ENCODE results near the gene MAST2. TPM values are rescaled to one million over a fixed set of nuclear protein-coding genes. Genes with fewer than 3 reads are reported as not detected.

The MAST2 gene
- total and polyA plus RNA-seq, 11 donors = 56.8 to 123 (median 79.7) TPM

DNA sequence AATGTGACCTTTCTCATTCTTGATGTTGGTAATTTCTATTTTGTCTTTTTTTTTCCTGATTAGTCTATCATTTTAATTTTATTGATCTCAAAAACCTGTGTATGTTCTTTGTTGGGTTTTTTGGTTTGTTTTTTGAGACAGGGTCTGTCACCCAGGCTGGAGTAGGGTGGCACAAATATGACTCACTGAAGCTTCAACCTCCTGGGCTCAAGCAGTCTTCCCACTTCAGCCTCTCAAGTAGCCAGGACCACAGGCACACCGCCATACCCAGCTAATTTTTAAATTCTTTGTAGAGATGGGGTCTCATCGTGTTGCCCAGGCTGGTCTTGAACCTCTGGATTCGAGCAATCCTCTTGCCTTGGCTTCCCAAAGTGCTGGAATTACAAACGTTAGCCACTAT is 183.8 kb downstream of the MAST2 start:
- Histone ChIP-seq H3K4me3 (no peak overlapping the region), H3K4me1 (peaks cover 0 to 3% (median 0%) of the 10 kb centered on the region in 12 donors), H3K27me3 (no peaks in the 10 kb centered on the region), H3K27ac (no peak overlapping the region), H3K9me3 (peaks cover 0 to 6% (median 0%) of the 10 kb centered on the region in 12 donors), H3K36me3 (peaks cover 0 to 6% (median 0%) of the 10 kb centered on the region in 9 donors)
- TF ChIP-seq POLR2A (IDR thresholded peaks at IDR 0.05) = no peak
- TF ChIP-seq, protein P1, sequence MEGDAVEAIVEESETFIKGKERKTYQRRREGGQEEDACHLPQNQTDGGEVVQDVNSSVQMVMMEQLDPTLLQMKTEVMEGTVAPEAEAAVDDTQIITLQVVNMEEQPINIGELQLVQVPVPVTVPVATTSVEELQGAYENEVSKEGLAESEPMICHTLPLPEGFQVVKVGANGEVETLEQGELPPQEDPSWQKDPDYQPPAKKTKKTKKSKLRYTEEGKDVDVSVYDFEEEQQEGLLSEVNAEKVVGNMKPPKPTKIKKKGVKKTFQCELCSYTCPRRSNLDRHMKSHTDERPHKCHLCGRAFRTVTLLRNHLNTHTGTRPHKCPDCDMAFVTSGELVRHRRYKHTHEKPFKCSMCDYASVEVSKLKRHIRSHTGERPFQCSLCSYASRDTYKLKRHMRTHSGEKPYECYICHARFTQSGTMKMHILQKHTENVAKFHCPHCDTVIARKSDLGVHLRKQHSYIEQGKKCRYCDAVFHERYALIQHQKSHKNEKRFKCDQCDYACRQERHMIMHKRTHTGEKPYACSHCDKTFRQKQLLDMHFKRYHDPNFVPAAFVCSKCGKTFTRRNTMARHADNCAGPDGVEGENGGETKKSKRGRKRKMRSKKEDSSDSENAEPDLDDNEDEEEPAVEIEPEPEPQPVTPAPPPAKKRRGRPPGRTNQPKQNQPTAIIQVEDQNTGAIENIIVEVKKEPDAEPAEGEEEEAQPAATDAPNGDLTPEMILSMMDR (IDR thresholded peaks at IDR 0.05) = no peak
- no peak for ATAC-seq
- DNase-seq = no peak
- intact Hi-C loops (cut with DNase I) = no loop called here
- WGBS, 4 donors = 93 to 100% (median 96%) methylated on average over 4 of the region's 4 CpGs

DNA sequence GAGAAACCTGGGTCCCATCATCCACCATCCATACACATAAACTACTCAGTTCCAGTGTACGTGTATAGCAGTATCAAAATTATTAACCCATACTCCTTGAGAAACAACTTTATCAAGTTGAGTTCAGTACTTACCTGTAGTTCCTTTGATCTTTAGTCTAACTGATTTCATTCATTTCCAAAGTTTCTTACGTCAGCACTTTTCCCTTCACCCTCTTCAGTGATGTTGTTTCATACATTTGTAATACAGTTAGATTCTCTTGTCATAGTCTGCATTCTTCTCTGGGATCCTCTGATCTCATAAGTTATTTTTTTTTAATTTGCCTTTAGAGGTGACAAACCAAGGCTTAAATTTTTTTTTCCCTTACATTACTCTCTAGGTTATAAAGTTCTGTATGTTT is 185.8 kb downstream of the MAST2 start:
- H3K4me1 ChIP-seq = peaks cover 0 to 4% (median 0%) of the 10 kb centered on the region in 12 donors
- intact Hi-C loops (cut with DNase I) = no loop called here
- 95 to 96% (median 95%) methylated on average over 2 of the region's 2 CpGs for WGBS, 4 donors
- no peak for TF ChIP-seq POLR2A (IDR thresholded peaks at IDR 0.05)
- TF ChIP-seq, protein P1 (IDR thresholded peaks at IDR 0.05) = no peak
- H3K36me3 ChIP-seq = peaks cover 0 to 6% (median 0%) of the 10 kb centered on the region in 9 donors
- DNase-seq (no peak), ATAC-seq (no peak)
- H3K27me3 ChIP-seq = no peaks in the 10 kb centered on the region
- H3K27ac ChIP-seq = no peak overlapping the region
- H3K9me3 ChIP-seq = peaks cover 0 to 7% (median 0%) of the 10 kb centered on the region in 12 donors
- no peak overlapping the region for H3K4me3 ChIP-seq

GRCh38 chr1:45994423-45994822 is 191.0 kb downstream of the MAST2 start:
- no peak for DNase-seq
- Histone ChIP-seq H3K4me1 (peaks cover 0 to 15% (median 3%) of the 10 kb centered on the region in 12 donors), H3K27ac (no peak overlapping the region), H3K27me3 (no peaks in the 10 kb centered on the region), H3K36me3 (peaks cover 0 to 9% (median 0%) of the 10 kb centered on the region in 9 donors), H3K9me3 (peaks cover 0 to 7% (median 0%) of the 10 kb centered on the region in 12 donors), H3K4me3 (no peak overlapping the region)
- no peak for ATAC-seq
- intact Hi-C loops (cut with DNase I) = no loop called here
- TF ChIP-seq POLR2A (IDR thresholded peaks at IDR 0.05) = no peak
- TF ChIP-seq, protein P1 (IDR thresholded peaks at IDR 0.05) = no peak
- WGBS, 4 donors = 88 to 98% (median 94%) methylated on average over 6 of the region's 6 CpGs

DNA sequence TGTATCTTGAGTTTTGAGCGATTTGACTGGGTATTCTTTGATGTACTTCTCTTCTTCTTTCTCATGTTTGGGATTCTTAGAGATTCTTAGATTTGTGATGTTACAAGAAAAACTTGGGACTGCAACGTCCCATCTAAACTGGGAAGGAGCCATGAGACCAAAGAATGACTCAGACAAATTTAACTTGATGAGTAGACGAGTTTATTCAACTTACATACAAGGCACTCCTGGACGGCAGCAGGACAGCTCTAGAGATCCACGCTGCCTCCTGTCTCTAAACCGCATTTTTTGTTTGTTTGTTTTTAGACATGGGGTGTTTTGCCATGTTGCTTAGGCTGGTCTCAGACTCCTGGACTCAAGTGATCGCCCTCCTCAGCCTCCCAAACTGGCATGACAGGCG is 191.9 kb downstream of the MAST2 start:
- ATAC-seq (no peak), DNase-seq (no peak)
- Histone ChIP-seq H3K36me3 (peaks cover 0 to 14% (median 3%) of the 10 kb centered on the region in 9 donors), H3K27ac (no peak overlapping the region), H3K9me3 (peaks cover 0 to 7% (median 0%) of the 10 kb centered on the region in 12 donors), H3K4me3 (no peak overlapping the region), H3K4me1 (peaks cover 0 to 15% (median 3%) of the 10 kb centered on the region in 12 donors), H3K27me3 (no peaks in the 10 kb centered on the region)
- TF ChIP-seq POLR2A (IDR thresholded peaks at IDR 0.05) = no peak
- TF ChIP-seq, protein P1 (IDR thresholded peaks at IDR 0.05) = no peak
- 79 to 83% (median 81%) methylated on average over 8 of the region's 8 CpGs for WGBS, 4 donors
- intact Hi-C loops (cut with DNase I) = no loop called here

Data from heart left ventricle (tissue), 16 donors.